ENCODE measurements around the gene CD59.

DNA sequence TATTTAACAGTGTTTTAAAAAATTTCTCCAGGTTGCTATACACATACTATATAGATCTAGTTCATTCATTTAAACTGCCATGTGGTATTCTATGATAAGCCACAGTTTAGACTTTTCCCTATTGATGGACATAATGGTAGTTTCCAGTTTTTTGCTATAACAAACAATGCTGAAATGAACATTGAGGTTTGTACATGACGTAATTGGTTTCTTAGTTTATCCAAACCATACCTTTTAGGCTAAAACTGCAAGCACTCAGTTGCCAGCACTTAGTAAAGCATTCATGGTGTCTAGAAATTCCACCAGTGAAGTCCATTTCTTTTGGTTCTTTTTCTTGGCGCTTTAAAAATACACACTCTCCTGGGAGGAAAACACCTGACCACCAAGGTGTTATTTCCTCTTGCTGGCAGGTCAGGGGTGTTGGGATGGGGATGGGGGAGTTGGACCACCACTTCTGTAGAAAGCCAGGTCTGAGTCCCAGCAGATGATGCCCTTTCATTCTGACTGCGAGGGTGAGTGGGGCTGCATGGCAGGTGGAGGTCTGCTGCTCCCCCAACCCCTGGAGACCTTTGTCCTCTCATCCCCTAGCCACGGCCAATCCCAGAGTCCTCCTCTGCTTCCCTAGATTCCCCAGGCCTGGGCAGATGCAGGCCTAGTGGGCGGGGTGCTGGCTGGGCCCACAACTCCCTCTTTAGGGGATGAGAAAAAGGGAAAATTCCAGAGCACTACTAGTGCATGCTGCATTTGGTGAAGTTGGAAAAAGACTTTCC is 76.7 kb downstream of the CD59 start:
- no peak for TF ChIP-seq POLR2A (IDR thresholded peaks at IDR 0.05)
- TF ChIP-seq, protein P1, sequence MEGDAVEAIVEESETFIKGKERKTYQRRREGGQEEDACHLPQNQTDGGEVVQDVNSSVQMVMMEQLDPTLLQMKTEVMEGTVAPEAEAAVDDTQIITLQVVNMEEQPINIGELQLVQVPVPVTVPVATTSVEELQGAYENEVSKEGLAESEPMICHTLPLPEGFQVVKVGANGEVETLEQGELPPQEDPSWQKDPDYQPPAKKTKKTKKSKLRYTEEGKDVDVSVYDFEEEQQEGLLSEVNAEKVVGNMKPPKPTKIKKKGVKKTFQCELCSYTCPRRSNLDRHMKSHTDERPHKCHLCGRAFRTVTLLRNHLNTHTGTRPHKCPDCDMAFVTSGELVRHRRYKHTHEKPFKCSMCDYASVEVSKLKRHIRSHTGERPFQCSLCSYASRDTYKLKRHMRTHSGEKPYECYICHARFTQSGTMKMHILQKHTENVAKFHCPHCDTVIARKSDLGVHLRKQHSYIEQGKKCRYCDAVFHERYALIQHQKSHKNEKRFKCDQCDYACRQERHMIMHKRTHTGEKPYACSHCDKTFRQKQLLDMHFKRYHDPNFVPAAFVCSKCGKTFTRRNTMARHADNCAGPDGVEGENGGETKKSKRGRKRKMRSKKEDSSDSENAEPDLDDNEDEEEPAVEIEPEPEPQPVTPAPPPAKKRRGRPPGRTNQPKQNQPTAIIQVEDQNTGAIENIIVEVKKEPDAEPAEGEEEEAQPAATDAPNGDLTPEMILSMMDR (IDR thresholded peaks at IDR 0.05) = no peak

All from tibial nerve (tissue), 3 donors.